ENCODE data around the gene RNF39. TPM values are rescaled to one million over a fixed set of nuclear protein-coding genes. Genes with fewer than 3 reads are reported as not detected.
"Not testable (repeated sequence)": the region's sequence is repeated elsewhere in the genome, so short reads cannot be mapped to it uniquely, and the experiment has no call there.

RNF39 gene
- total RNA-seq, 1 donor from 2014 or later = not detected

DNA sequence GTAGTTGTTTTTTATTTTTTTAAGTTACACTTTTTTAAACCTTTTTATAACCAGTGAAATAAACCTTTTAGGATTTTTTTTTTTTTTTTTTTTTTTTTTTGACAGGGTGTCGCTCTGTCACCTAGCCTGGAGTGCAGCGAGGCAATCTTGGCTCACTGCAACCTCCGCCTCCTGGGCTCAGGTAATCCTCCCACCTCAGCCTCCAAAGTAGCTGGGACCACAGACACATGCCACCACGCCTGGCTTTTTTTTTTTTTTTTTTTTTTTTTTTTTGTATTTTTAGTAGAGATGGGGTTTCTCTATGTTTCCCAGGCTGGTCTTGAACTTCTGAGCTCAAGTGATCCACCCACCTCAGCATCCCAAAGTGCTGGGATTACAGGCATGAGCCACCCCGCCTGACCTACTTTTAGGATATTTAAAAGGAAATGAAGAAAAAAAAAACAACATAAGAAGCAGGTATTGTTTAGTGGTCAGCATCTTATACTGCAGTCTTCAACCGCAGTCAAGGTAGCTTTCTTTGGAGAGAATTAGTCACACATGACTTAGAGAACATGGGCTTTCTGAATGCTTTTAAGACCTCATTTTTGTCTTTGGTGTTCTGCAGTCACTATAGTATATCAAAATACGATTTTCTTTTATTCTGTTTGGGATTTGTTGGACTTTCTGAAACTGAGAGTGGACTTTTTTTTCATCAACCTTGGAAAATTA lies 12.9 kb downstream of the RNF39 start:
- intact Hi-C loops (cut with micrococcal nuclease) = loop anchor here (5.0 kb wide), 1 partner anchor 340 kb away; the partner anchor contains the start of gene HLA-F

DNA sequence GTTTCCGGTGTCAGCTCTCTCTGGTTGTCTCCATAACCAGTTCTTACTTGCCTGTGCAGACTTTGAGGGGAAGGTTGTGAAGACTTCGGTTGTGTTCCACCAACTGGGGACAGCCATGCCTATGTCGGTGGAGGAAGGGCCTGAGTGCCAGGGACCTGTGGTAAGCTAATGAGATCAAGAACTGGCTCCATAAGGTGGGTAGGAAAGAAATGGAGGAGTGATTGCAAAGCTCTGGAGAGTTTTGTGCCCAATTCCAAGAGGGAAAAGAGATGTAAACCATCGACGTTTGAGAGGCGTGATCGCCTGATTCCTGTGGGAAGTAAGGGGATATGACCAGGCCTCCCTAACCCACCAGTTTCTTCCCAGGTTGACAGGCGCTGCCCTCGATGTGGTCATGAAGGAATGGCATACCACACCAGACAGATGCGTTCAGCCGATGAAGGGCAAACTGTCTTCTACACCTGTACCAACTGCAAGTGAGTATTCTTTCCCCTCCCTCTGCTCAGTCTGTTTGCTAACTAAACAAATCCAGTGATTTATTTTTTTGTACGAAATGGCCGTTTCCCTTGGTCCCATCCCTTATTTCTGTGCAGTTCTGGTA lies 13.6 kb downstream of the RNF39 start:
- intact Hi-C loops (cut with micrococcal nuclease) = loop anchor here (1.0 to 5.0 kb wide), 4 partner anchors 41 to 340 kb away; partner anchors contain the start of gene HLA-F

- intact Hi-C loops (cut with micrococcal nuclease) = loop anchor here (1.0 to 5.0 kb wide), 4 partner anchors 42 to 339 kb away; partner anchors contain the start of gene HLA-F
Measured at GRCh38 chr6:30061092-30061857, 14.3 kb downstream of the RNF39 start, which contains the start of gene POLR1H. POLR1H (plus strand) TSS chr6:30061265; CDS start chr6:30061525, 260 bp downstream.

- intact Hi-C loops (cut with micrococcal nuclease) = loop anchor here (1.0 to 5.0 kb wide), 5 partner anchors 43 to 338 kb away; partner anchors contain the start of gene HLA-F
Measured at GRCh38 chr6:30060606-30061091, 14.9 kb downstream of the RNF39 start.

- intact Hi-C loops (cut with micrococcal nuclease) = no loop called here
Measured at GRCh38 chr6:30055513-30055912, 20.1 kb downstream of the RNF39 start.

DNA sequence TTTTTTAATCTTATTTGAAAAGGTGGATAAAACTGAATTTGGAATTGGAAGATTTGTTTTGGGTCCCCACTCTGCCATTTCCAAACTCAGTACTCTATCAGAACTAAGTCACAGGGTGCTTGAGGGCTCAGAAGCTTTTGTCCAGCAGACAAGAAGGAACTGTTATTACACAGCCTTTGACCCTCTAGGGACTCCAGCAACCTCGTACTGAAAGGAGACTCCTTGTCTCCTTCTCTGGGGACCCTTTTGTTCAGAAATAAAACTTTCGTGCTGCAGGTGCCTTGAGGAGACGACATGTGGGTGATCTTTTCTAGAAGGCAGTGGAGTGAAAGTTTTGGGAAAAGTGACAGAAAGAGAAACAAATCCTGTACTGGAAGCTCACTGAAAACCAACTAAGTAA lies 21.9 kb downstream of the RNF39 start:
- intact Hi-C loops (cut with micrococcal nuclease) = no loop called here

DNA sequence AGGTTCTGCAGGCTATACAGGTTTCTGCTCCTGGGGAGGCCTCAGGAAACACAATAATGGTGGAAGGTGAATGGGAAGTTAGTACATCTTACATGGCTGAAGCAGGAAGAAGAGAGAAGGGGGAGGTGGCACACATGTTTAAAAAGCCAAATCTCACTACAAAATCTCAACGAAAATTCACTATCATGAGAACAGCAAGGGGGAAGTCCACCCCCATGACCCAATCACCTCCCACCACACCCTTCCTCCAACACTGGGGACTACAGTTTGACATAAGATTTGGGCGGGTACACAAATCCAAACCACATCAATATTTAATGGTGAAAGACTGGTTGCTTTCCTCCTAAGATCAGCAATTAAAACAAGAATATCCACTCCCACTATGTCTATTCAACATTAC lies 28.3 kb downstream of the RNF39 start:
- intact Hi-C loops (cut with micrococcal nuclease) = no loop called here

DNA sequence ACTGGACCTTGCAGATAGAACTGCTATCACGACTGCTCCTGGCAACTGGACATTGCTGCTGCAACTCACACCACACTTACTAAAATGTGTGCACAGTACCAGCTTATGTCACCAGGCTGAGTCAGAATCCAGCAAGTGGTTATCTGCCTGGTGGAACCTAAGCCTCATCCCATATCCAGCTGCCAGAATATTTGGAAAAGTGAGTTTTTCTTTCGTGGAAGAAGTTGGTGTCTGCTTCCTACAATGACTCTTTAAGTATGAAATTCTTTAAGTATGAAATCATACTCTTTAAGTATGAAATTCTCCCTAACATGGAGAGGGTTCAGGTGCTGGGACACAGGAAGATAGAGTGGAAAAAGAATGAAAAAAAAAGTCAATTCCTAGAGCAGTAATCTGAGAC lies 30.9 kb downstream of the RNF39 start:
- intact Hi-C loops (cut with micrococcal nuclease) = no loop called here

DNA sequence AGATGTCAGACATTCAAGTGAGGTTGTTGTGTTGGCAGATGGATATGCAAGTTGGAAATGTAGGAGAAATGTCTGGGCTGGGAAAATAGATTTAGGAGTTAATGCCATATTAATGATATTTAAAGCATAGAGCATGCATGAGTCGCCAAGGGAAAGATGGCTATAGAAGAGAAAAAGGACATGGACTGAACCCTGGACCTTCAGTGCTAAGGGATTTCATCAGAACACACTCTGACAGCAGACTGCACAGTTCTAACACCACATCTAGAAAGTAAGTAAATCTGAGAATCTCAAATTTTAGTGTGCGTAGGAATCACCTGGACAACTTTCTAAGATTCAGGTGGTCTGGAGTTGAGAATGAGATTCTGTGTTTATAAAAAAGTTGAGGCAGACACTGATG lies 31.8 kb downstream of the RNF39 start:
- intact Hi-C loops (cut with micrococcal nuclease) = no loop called here

GRCh38 chr6:30042914-30043313 lies 32.7 kb downstream of the RNF39 start:
- intact Hi-C loops (cut with micrococcal nuclease) = no loop called here

- intact Hi-C loops (cut with micrococcal nuclease) = no loop called here
Measured at GRCh38 chr6:30042476-30042875, 33.1 kb downstream of the RNF39 start.

DNA sequence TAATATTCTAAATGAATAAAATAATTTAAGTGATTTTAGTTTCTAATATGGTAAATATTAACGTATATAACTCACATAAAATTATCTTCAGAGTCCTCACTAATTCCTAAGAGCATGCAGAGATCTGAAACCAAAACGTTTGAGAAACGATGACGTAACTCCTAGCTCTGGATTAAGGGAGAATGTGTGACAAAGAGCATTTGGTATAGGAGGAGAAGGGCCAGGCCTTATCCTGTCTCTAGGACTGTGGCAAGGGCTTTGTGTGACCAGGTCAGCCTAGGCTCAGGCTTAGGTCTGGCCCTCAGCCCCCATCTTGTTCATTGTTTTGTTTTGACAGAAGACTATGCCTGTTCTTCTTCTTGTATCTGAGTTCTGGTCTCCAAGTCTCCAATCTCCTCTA lies 33.7 kb downstream of the RNF39 start:
- intact Hi-C loops (cut with micrococcal nuclease) = no loop called here

DNA sequence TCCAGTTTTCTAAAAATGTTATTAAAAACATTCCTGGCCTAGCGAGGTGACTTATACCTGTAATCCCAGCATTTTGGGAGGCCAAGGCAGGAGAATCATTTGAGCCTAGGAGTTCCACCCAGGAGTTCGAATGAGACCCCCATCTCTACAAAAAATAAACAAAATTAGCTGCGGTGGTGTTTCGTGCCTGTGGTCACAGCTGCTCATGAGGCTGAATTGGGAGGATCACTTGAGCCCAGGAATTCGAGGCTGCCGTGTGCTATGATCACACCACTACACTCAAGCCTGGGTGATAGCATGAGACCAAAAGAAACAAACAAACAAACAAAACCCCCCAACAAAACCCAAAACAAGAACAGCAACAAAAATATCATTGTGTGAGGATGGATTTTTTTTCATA lies 34.3 kb downstream of the RNF39 start:
- intact Hi-C loops (cut with micrococcal nuclease) = no loop called here

DNA sequence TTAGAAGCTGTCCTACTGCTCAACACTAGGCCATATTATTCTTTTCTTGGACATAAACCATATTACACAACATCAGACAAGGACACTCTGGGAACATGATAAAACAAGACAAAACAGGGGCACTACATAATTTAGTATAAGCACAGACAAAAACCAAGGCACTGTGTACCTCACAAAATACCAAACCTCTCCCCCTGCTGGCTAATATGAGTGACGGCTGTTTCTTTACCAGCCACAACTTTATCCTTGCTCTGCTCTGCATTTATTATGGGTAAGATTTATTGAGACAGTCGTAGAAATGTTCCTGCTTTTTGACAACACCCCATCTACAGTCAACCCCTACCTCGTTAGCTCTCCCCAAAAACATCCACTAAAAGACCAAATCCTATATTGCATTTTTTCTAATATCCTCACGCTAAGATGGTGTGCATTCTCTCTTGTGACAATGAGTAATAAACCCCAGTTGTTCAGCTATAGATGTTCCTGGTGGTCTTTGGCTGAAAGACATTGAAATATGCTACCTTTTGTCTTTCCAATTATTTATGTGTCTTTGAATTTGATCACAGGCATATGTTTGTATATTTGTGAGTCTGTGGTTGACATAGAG lies 38.3 kb downstream of the RNF39 start:
- intact Hi-C loops (cut with micrococcal nuclease) = loop anchor here (1.0 kb wide), 1 partner anchor 189 kb away; no protein-coding TSS in a partner anchor

GRCh38 chr6:30035784-30036183 lies 39.8 kb downstream of the RNF39 start:
- intact Hi-C loops (cut with micrococcal nuclease) = no loop called here

GRCh38 chr6:30033440-30033839 lies 42.1 kb downstream of the RNF39 start:
- intact Hi-C loops (cut with micrococcal nuclease) = not testable (repeated sequence)

- intact Hi-C loops (cut with micrococcal nuclease) = no loop called here
Measured at GRCh38 chr6:30031381-30031780, 44.2 kb downstream of the RNF39 start.

- intact Hi-C loops (cut with micrococcal nuclease) = no loop called here
Measured at GRCh38 chr6:30029588-30029987, 46.0 kb downstream of the RNF39 start.

DNA sequence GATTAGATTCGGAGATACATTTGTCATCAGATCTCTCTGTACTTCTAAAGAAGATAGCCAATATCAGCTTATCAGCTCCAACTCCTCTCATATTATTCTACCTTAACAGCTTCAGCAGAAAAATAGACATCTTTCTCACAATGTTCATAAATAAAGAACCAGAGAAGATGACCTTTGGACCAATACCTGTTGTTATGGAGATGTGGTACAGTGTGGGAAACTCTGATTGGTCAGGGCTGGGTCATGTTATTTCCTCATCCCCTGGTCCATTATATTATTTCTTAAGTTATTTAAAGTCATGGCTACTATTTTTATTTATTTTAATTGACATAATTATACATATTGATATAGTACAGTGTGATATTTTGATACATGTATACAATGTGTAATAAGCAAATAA lies 50.4 kb downstream of the RNF39 start:
- intact Hi-C loops (cut with micrococcal nuclease) = no loop called here

GRCh38 chr6:30022712-30023111 lies 52.9 kb downstream of the RNF39 start:
- intact Hi-C loops (cut with micrococcal nuclease) = not testable (repeated sequence)

- intact Hi-C loops (cut with micrococcal nuclease) = no loop called here
Measured at GRCh38 chr6:30022189-30022588, 53.4 kb downstream of the RNF39 start.

All from T-helper 1 cell treated with Interleukin-12 subunit alpha and Interleukin-12 subunit beta and Interleukin-4 antibody, amounts not matched to agents 30 ng/mL and 1 ng/mL, for 36 hours (primary cell).